Measurements from ENCODE around the gene PRRG2.
A peak's percentile ranks its signal among the peaks of the same experiment; 100 is the strongest.
"Not testable (repeated sequence)": the region's sequence is repeated elsewhere in the genome, so short reads cannot be mapped to it uniquely, and the experiment has no call there.

Gene PRRG2

DNA sequence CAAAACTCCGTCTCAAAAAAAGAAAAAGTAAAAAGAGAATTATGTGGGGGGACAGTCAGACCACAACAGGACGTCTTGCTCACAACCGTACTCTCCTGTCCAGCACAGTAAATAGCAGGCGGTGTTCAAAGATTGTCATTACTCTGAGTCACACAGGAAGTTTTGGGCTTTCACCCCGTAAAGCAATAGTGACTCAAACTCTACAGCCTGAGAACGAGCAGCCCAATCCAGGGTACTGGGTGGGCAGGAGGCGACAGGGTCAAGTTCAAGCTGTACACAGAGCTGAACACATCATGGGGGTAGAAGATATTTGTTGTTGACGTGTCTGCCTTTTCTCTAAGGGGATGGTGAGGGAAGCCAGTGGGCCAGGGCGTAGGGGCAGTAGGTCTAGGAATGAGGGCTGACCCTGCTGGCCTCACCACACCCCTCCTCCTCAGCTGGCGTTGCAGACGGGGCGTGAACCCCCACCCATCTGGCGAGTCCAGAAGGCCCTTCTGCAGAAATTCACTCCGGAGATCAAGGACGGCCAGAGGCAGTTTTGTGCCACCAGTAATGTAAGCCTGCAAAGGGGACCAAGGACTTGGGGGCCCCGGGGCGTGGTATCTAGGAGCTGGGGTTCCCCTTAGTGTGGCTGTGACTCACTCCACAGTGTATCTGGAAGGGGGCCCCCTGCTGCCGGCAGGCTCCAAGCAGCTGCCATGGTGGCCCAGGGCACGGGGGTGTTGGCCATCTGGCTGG is 33.1 kb downstream of the PRRG2 start:
- peak; percentile 76 for DNase-seq

DNA sequence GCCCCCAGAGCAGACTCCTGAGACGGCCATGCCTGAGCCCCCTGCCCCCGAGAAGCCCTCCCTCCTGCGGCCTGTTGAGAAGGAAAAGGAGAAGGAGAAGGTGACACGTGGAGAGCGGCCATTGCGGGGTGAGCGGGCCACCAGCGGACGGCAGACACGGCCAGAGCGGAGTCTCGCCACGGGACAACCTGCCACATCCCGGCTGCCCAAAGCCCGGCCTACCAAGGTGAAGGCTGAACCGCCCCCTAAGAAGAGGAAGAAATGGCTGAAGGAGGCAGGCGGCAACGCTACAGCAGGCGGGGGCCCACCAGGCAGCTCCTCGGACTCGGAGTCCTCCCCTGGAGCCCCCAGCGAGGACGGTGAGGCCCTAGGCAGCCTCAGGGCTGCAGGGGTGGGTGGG is 34.7 kb downstream of the PRRG2 start:
- no peak for DNase-seq

DNA sequence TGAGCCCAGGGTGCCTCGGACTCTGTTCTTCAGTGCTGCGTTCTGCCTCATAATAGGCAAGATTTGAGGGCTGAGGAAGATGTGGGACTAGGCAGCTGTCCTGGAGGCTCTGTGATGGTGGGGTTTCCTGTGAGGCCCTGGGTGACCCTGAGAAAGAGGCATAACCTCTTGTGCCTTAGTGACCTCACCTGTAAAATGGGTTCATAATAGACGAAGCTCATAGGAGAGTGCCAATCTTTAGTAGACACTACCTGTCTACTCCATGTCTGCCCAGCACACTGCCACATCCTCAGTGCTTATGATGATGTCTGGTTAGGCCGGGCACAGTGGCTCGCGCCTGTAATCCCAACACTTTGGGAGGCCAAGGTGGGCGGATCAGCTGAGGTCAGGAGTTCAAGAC is 35.4 kb downstream of the PRRG2 start:
- DNase-seq = no peak

DNA sequence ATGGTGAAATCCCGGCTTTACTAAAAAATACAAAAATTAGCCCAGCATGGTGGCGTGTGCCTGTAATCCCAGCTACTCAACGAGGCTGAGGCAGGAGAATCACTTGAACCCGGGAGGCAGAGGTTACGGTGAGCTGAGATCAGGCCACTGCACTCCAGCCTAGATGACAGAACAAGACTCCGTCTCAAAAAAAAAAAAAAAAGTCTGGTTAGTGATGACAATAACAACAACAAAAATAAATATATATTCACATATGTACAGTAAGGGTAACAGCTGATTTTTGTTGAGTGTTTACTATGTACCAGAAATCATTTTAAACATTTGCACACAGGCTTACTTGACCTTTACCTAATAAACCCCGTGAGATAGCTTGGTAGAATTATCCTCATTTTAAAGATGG is 35.8 kb downstream of the PRRG2 start:
- no peak for DNase-seq

DNA sequence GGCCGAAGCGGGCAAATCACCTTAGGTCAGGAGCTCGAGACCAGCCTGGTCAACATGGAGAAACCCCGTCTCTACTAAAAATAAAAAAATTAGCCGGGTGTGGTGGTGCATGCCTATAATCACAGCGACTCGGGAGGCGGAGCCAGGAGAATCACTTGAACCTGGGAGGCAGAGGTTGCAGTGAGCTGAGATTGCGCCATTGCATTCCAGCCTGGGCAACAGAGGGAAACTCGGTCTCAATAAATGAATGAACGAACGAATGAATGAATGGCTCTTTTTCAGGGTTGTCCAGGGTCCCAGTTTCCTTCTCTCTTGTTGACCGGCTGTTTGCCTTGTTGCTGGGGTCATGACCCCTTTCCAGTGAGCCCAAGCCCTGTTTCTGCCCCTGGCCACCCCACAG is 36.7 kb downstream of the PRRG2 start:
- not testable (repeated sequence) for DNase-seq

DNA sequence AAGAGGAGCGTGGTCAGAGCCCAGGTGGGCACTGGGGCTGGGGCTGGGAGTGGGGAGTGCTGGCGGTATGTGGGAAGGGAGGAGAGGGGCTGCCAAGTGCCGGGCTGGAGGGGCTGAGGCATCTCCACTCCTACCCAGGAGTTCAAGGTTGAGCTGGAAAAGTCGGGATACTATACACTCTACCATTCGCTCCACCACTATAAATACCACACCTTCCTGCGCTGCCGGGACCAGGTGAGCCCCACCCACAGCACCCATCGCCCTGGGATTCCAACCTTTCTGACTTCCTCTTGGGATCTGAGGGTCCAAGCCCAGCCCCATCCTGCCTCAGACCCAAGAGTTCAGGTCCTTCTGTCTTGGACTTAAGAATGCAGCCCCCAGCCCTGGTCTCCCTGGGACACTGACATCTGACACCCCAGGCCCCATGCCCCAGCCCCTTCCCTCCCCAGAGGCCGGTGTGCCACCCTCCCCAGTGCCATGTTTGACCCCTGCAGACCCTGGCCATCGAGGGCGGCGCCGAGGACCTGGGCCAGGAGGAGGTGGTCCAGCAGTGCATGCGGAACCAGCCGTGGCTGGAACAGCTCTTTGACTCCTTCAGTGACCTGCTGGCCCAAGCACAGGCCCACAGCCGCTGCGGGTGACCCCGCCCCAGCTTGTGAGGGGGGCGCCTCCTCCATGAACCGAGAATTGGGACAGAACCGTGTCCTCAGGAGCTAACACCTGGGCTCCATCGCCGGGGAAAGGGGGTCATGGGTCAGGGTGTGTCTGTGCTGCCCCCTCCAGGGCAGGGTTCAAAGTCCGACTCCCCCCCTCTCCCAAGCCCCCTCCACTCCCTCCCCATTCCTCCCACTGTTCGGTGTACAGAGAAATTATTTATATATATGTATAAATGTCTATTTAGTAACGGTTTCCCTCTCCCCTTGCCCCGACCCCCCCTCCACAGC is 44.1 kb downstream of the PRRG2 start:
- no peak for DNase-seq

DNA sequence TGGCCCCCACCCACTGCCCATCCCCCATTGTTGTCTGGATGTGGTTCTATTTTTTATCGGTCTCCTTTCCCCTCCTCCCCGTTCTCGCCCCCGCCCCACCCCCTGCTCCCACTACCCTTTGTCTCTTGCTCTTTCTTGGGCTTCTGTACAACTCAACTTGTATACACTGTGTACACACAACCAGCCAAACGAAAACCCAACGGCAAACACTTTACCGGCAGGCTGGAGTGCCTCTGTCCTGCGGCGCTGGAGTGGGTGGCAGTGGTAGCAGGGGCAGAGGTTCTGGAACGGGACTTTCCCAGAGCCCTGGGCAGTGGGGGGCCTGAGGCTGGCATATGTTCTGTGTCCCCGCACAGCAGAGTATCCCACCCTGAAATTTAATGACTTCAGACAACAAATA is 45.1 kb downstream of the PRRG2 start:
- DNase-seq = no peak

DNA sequence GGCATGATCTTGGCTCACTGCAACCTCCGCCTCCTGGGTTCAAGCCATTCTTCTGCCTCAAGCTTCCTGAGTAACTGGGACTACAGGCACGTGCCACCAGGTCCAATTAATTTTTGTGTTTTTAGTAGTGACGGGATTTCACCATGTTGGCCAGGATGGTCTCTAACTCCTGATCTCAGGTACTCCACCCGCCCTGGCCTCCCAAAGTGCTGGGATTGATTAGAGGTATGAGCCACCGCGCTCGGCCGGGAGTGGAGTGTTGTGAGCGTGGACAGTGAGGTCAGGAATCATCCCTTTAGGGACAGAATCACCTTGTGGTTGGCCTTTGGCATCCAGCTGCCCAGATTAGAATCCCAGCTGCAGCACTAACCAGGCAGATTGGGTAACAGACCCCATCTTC is 48.5 kb downstream of the PRRG2 start:
- DNase-seq = no peak

DNA sequence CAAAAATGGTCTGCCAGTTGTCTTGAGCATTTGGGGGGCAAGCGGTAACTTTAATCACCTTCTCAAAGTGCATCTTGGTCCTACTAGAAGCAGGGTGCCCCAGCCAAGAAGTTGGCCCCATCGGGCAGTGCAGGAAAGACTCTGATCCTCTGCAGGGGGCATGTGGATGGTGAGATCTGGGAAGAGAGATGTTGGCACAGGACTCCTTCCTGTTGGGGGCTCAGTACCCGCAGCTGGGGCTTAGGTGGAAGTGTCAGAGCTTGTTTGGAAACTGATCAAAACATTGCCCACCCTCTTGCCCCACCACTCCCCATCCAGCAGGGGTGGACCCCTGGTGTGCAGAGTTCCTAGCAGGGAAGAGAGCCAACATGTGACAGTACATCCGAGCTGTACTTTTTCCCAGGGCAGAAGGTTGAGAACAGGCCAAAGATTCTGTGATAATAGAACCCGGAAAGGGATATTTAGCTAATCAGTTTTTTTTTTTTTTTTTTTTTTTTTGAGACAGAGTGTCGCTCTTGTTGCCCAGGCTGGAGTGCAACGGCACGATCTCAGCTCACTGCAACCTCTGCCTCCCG is 50.0 kb downstream of the PRRG2 start:
- DNase-seq = no peak

DNA sequence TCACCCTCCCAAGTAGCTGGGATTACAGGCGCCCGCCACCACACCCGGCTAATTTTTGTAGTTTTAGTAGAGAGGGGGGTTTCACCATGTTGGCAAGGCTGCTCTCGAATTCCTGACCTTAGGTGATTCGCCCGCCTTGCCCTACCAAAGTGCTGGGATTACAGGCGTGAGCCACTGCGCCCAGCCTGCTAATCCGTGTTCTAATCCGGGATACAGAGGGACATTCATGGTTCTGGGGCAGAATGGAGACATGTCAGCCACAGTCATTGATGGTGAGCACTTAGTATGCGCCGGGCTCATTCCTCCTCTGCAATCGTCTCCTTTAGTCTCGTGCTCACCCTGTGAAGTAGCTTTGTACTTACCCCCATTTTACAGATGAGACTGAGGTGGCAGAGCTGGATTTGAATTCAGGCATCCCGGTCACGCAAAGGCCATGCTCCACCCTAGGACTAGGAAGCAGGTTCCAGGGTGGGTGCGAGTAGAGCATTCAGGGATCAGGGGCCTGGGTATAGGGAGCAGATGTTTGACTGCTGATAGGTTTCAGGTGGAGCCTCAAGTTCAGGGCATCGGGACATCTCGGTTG is 50.6 kb downstream of the PRRG2 start:
- no peak for DNase-seq

DNA sequence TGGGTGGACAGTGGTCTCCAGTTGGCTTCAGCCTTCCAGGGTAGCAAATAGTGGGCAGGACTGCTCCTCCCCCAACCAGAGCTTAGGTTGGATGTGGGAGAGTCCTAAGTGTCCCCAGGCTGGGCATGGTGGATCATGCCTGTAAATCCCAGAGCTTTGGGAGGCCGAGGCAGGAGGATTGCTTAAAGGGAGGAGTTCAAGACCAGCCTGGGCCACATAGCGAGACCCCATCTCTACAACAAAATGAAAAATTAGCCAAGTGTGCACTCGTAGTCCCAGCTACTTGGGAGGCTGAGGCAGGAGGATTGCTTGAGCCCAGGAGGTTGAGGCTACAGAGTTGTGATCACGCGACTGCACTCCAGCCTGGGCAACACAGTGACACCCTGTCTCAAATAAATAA is 51.5 kb downstream of the PRRG2 start:
- DNase-seq = no peak

DNA sequence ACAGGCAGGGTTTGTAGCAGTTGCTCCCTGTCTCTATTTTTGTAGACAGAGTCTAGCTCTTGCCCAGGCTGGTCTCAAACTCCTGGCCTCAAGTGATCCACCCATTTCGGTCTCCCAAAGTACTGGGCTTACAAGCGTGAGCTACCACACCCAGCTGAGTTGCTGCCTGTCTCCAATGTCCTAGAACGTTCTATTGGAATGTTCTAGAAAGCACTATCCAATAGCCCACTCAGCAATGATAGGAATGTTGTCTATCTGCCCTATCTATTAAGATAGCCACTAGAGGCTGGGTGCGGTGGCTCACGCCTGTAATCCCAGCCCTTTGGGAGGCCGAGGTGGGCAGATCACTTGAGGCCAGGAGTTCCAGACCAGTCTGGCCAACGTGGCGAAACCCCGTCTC is 52.2 kb downstream of the PRRG2 start:
- not testable (repeated sequence) for DNase-seq

DNA sequence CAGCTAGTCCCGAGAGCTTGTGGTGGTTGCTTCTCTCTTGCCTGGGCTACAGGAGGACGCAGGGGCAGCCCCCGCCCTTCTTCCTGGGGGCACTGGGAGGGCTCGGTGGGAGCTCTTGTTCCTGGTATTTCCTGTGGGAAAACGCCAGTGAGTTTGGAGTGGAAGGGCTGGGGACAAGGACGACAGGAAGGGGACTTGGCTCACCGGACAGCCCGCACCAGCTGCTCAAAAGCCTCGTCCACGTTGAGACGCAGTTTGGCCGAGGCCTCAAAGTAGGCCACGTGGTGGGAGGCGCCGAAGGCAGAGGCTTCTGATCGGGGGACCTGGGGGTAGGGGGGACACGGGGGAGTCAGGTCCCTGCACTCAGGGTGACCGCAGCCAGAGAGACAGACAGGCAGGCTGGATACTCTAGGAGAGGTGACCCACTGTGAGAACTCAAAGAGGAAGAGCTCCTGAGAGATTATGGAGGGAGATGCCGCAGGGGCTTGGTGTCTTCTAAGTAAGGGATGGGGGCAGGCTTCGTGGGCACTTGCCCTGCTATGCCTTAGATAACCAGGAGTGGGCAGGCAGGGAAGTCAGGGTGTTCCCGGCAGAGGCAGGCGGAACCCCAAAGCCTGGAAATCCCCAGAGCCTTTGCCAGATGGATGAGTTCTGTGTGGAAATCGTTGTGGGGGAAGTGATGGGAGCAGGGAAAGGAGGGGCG is 54.6 kb downstream of the PRRG2 start:
- DNase-seq = no peak

DNA sequence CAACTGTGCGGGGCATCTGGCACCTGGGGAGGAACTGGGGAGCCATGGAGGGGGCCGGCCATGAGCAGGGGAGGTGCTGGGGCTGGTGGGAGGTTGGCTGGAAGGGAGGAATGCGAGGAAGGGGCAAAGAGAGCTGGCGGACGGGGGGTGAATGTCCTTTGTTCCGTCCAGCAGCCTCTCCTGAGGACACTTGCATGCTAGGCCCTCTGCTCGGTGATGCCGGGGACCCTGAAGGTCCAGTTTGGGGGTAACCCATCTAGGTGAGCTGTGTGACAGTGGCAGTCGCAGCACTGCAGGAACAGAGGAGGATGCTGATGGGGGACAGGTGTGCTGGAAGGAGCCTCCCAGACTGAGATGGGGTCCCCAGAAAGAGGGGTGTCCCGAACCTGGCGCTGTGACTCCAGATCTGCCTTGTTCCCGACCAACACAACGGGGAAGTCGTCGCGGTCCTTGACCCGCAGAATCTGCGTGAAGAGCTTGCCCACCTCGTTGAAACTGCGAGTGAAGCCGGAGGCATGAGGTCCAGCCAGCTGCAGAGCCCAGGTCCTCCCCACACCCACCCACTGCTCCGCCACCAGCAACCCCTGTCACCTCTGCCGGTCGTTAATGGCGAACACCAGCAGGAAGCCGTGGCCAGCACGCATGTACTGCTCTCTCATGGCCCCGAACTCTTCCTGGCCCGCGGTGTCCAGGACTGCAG is 55.3 kb downstream of the PRRG2 start:
- DNase-seq = no peak

DNA sequence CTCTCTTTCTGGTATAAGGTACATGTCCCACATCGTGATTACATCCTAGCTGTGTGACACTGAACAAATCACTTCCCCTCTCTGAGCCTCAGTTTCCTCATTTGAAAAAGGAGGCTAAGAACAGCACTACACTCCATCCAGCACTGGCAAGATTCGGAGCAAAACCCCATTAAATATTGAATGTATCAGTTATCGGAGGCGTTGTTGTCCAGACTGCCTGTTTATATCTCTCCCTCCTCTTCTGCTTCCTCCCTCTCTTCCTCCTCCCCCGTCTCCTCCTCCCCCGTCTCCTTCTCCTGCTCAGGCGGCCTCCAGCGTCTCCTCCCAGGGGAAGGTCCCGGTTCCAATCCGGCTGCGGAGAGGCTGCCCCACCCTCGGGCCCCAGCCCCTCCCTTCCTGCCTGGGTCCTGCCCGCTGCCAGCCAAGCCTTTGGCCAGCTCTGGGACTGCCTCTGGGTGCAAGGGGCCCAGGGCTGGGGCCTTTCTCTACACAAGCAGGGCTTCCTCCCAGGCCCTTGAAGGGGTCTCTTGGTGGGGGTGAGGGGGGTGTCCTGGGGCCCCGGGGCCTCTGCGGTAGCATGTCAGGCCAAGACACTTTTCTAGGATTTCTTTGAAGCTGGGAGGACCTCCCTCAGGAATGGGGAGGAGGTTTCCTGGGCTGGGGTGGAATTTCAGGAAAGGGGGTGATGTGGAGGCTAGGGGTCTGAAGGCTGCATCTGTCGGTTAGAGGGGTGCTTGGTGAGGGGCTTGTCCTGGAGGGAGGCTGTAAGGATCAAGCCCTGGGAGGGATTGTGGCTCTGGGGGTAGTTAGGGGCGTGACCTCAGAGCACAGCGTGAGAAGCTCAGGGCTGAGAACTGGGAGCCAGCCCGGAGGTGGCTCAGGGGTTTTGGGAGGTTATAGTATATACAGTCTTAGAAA is 57.0 kb downstream of the PRRG2 start:
- peak; percentile 78 for DNase-seq

DNA sequence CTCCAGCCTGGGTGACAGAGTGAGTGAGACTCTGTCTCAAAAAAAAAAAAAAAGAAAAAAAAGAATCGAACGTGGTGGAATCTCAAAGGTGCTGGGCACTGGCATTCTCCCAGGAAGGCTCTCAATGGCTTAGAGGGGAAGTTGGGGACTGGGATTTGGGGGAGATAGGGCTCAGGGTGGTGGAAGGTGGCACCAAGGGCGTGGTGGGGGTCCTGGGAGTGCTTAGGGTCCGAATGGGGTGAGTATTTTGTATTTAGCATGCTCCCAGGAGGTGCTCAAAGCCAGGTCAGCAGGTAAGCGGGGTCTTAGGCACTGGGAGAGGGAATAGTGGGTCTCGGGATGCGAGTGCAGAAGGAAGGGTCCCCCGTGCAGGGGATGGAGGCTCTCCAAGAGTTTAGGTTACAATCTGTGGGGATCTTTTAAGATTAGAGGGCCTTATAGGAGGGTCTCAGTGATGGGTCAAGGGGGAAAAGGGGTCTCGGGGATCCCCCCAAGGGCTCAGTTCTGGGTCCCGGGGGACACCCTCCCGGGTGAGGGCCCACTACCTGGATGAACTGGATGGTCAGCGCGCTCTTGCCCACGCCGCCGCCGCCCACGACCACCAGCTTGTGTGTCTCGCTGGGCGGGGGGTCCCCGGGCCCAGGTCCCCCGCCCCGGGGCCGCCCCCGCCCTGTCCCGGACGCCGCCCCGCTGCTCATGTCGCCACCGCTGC is 58.4 kb downstream of the PRRG2 start:
- no peak for DNase-seq

DNA sequence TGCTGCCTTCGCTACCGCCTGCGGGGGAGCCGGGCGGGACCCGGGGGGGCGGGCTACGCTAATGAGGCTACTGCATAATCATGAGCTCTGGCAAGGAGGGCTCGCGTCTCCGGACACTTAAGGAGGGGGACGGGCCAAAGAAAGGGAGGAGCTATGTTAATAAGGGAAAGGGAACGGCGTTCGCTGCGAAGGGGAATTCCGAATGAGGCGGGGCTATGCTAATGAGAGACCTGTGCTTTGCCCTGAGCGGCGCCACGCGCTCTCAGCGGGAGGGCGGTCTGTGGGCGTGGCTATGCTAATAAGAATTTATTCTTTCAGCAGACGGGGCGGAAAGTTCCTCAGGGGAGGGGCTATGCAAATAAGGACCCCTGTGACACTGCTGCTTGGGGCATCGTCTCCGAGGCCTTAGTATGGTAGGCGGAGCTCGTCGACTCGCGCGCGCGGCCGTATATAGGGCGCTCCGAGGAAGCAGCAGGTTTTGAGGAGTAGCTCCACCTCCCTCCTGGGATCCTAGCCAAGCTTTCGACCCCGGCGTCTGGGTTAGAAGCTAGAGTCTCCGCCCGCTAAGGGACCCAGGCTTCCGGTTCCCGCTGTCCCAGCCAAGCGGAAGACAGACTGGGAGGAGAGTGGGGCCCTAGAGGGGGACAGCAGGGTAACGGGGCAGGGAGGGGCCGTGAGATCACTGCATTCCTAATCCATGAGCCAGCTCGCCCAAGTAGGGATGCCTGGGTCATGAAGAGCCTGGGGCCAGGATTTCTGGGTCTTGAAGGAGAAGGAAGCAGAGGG is 59.2 kb downstream of the PRRG2 start, which contains the start of gene RRAS:
RRAS (minus strand) TSS at position 31 of the 786 bp plus-strand sequence. CDS start 45 bp downstream, outside the sequence.
- DNase-seq = peak; percentile 100
